SK-N-MC (cell line): ENCODE results near the gene LIPN.

Source experiments
- EZH2 ChIP-seq: fragments of 200-600 bp; sonication (generic); IDR thresholded peaks from one replicate; pipeline ENCODE4 v1.6.1; 2017; ENCODE audit warnings: antibody characterized with exemption
- POLR2AphosphoS5 ChIP-seq: IDR thresholded peaks from 2 replicates; pipeline ENCODE4 v1.6.1; 2012; ENCODE audit warnings: mild to moderate bottlenecking, low read depth, low read length, borderline replicate concordance

GRCh38 chr10:88742448-88742847 is 17.4 kb upstream of the LIPN start:
- no peak for TF ChIP-seq EZH2
- no peak for TF ChIP-seq POLR2AphosphoS5
